Measurements from ENCODE around the gene C10orf88. TPM values are rescaled to one million over a fixed set of nuclear protein-coding genes. Genes with fewer than 3 reads are reported as not detected.

Gene C10orf88
- total and polyA plus RNA-seq, 9 of the 15 experiments (the other 6 are each of a cell fraction or from before 2014, with no cell fraction given) = 2.5 to 9.6 (median 7.5) TPM

GRCh38 chr10:122966879-122967278, 12.9 kb upstream of the C10orf88 start (continued):
- peak; percentile 49 for TF ChIP-seq MGA (IDR thresholded peaks at IDR 0.05)
